NCI-H748 (cell line): Measurements from ENCODE around the gene KIF3C.
"Not testable (repeated sequence)": the region's sequence is repeated elsewhere in the genome, so short reads cannot be mapped to it uniquely, and the experiment has no call there.

Experiments used
- DNase-seq: peaks from one replicate; lab custom pipeline; 2025; ENCODE audit not compliant: unreplicated experiment; lab: John Stamatoyannopoulos, UW

KIF3C gene

DNA sequence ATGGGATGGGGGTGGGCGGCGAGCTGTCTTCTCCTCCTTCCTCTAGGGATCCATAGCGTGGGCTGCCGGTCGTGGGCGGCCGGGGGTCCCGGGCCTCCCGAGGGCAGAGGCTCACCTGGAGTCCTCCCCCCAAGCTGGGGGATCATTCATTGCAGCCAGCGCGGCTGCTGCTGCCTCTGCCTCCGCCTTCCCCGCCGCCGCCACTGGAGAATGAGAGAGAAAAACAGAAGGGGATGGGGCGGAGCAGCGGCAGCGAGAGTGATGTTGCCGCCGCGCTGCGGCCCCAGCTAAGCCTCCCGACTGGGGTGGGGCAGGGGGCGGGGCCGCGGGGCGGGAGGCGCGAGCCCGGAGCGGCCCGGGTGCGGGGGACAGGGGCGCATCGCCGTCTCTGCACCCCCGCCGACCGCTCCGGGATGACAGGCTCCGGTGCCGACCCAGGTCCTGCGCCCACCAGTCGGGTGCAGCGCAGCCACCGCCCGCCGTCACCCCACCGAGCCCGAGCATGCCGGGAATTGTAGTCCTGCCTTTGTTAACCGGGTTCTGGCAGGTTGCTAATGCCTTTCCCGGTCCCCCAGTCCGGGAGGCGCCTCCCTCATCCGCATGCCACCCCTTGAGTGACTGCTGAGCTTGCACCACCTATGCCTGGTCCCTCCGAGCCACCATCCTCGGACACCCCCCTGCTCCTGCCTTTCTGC, at the start of gene KIF3C:
Gene KIF3C, minus strand, starts transcription at position 225 of the 695 bp plus-strand sequence. CDS start 580 bp downstream, outside the sequence.
- DNase-seq: peak; percentile 87

DNA sequence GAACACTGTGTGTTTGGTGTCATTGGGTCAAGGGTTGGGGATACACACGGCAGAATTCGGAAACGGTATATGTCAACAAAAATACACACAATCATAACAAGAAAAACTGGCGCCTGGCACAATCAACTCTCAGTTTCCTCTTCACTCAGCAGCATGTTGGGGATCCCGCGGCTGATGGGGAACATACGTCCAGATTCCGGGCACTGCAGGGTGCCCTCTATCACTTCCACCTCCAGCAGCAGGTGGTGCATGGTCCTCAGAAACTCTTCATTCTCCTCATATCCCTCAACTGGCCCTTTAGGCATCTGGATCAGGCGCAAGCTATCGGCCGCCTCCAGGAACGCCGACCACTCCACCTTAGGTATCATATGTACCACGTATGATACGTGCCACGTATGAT, 45.8 kb upstream of the KIF3C start:
- DNase-seq: not testable (repeated sequence)

DNA sequence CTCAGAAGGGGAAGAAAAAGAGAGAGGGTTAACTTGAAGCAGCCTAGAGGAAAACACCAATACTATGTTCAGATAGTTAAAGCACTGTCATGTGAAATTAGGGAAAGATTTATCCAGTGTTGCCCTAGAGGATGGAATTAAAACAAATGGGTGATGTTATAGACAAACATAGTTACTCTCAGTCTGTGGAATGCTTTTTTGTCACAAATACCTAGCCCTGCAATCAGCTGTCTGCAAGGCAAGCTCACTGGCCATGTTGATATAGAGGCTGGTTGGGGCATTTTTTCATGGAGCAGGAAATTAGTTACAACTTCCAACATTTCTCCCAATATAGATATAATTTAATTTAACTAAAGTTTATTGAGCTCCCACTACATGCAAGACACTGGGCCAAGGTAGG, 43.2 kb upstream of the KIF3C start:
- DNase-seq: no peak

DNA sequence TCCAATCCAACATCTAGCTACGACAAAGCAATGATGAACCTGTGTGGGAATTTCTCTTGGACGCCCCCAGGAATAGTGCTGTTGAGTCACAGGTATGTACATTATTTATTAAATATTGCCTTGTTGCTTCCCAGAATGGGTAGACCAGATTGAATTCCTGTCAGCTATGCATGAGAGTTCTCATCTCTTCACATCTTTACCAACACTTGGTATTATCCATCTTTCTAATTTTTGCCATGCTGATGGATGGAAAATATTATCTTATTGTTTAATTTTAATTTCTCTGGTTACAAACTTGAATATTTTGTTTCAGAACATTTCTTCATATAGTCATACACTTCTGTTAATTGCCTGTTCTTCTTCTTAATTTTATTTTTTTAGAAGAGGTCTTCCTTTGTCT, 42.0 kb upstream of the KIF3C start:
- DNase-seq: no peak

DNA sequence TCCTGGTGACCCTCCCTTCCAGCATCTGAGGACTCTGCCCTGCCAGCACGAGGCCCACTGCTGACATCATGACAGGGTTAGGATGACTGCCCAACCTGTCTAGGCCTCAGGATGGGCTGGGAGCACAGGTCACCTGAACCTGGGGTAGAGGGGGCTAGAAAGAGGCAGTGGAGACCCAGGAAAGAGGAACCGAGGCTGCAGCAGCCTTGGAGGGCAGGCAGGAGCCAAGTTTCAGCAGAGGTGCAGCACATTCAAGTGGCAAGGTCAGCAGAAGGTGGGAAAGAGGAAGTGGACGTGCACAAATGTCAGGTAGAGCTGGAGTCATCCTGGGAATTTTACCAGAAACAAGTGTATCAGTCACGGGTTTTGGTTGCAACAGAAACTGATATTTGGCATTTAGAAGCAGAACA, 37.9 kb upstream of the KIF3C start:
- no peak for DNase-seq

DNA sequence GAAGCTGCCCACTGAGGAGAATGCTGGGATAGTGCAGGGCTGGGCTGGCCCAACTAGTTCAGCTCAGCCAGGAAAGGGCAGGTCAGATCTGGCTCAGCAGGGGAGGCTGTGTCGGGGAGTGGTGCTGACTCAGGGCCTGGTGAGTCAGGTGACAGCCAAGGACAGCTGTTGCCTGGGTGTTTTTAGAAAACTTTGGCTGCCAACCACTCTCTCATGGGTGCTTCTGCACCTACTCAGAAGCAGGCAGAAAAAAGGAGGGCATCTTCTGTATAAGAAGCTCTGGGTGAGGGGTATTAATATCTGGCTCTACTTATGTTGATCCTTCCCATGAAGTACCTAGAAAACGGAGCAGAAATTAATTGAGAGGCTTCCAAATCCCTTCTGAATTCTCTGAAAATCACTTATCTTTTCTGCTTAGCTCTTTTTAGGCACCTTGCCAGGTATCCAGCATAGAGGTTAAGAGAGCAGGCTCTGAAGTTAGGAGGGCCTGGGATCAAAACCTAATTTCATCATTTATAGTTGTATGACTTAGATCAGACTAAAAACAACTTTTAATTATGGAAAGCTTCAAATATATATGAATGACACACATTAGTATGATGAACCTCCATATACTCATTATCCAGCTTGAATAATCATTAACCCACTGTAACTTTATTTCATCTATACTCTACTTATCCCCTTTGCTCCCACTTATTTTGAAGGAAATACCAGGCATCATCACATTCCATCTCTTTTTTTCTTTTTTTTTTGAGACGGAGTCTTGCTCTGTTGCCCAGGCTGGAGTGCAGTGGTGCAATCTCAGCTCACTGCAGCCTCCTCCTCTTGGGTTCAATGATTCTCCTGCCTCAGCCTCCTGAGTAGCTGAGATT, 36.1 kb upstream of the KIF3C start:
- DNase-seq: no peak

DNA sequence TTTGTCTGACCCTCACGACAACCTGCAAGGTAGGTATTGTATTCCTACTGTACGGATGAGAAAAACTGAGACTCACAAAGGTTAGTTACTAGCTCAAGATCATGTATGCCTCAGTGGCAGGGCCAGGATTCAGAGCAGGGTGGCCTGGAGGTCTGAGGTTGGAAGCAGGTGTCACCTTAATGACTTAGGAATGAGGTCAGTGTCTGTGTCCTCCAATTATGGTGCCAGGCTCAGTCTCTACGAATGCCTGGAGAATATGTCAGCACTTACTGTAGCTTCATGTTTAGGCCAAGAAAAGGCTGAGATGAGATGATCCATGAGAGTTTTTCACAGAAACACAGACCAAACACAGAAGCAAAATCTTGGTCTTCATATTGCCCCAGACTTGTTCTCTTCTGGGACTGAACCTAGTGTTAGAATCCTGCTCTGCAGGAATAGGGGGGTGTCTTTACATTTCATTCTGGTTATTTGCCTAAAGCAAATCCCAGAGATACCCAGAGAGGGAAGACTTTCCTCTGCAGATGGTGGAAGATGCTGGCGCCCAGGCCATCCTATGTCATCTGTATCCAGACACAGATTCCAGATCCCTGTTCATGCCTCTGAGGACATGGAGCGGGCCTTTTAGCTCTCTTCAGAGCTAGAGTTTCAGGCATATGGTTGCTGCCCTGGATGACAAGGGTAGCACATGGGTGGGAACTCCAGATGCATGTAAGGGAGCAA, 35.3 kb upstream of the KIF3C start:
- no peak for DNase-seq

DNA sequence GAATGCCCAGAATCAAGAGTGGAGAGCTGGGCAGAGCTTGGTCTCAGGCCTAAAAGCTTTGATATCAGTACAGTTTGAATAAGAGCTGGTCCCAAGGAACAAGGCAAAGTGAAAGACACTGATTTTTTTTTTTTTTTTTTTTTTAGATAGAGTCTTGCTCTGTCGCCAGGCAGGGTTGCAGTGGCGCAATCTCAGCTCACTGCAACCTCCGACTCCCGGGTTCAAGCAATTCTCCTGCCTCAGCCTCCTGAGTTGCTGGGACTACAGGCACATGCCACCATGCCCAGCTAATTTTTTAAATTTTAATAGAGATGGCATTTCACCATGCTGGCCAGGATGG, 34.4 kb upstream of the KIF3C start:
- not testable (repeated sequence) for DNase-seq

DNA sequence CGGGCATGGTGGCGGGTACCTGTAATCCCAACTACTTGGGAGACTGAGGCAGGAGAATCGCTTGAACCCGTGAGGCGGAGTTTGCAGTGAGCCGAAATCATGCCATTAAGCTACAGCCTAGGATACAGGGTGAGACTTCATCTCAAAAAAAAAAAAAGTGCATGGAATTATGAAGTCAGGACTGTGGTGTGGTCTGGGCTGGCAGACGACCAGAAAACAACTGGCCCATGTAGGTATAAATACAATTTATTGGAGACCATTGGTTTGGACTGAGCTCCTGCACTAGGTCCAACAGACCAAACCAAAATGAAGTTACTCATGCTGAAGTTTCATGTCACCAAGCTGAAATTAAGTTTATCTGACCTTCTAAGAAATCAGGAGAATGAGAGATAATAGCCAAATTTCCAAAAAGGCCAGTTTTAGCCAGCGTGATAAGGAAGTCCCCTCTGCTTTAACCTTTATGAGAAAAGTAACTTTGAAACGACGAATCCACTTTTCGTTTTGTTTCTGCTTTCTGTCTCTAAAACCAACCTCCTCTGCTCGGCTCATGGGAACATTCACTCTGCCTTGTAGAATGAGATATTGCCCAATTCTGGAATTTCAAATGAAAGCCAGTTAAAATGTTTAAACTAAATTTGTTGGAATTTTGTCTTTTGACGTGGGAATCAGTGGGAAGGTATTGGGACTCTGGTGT, 33.9 kb upstream of the KIF3C start:
- no peak for DNase-seq

DNA sequence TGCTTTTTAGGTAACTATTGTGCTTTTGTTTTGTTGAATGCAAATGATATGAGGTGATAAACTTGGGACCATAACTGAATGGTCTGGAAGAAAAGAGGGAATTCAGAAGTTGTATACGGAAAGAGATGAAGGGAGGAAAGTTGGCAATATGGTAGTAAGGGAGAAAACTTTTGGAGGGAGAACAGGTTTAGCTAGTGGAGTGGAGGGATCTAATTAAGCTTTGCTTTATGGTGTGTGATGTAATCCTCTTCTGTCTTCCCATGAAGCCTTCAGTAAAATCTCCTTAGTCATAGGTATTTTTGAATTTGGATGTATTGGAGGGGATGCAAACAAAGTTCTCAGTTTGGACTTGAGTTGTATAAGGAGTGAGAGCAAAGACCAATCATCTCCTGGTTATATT, 31.4 kb upstream of the KIF3C start:
- DNase-seq: no peak

DNA sequence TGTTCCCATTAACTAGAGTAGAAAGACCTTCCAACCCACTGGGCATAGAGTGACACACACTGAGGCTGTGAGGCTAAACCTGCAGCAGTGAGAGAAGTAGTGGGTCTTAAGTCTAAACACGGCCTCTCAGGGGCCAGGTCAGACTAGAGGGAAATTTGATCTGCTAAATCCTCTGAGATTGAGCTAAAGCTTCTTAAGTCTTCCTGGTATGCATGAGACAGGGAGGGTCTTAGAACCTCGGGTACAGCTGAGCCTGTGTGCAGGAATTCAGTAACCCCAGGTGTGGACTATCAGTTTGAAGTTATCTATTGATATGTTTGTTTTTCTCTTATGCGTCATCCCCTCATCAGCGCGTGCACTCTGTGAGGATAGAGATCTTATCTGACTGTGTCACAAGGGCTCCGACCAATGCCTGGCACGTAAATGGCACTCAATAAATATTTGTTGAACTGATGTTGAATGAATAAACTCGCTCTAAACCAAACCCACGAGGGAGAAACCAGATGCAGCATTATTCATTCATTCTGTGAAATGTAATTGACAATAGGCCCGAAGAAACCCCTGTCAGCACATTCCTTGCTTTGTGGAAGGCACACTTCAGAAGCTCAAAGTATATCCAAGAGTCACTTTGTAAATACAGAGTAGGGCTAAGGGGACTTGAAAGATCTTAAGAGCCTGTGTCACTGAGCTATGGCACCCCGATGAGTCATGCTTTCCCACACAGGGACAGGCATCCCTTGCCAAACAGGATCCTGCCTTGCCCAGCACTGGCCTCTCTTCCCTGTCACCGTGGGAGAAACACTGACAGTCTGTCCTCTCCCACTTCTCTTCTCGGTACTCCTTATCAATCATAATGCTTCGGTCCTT, 29.9 kb upstream of the KIF3C start:
- DNase-seq: peak; percentile 38

DNA sequence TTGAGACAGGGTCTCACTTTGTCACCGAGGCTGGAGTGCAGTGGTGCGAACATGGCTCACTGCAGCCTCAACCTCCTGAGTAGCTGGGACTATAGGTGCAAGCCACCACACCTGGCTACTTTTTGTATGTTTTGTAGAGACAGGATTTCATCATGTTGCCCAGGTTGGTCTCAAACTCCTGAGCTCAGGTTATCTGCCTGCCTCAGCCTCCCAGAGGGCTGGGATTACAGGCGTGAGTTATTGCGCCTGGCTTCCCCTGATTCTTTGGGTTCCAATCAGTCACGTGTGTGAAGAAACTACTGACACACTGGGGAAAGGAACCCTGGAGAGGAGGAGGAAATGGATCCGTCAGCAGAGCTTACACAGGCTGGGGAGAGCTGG, 29.3 kb upstream of the KIF3C start:
- DNase-seq: no peak

DNA sequence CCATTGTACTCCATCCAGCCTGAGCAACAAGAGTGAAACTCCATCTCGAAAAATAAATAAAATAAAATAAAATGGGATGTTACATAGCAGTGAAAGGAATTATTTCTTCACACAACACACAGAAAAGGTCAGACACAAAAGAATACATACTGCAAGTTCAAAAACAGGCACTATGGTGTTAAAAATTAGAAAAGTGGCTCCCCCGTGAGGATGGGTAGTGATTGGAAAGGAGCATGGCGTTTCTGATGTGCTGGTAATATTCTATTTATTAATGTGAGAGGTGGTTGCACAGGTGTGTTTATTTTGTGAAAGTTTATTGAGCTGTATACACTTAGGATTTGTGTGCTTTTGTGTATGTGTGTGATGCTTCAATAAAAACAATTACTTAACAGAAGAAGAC, 28.6 kb upstream of the KIF3C start:
- DNase-seq: no peak

DNA sequence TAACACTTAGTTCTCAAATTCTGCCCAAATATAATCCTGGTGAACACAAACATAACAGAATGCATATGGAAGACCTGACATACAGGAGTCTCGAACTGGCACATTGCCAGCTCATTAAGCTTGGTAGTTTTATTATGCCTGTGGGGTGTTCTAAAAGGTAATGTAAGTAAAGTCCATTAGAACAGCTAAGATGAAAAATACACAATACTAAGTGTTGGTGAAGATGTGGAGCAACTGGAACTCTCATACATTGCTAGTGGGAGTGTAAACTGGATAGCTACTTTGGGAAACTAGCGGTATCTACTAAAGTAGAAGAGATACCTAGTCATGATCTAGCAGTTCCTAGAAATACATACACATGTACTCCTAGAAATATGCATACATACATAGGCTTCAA, 27.3 kb upstream of the KIF3C start:
- DNase-seq: no peak

DNA sequence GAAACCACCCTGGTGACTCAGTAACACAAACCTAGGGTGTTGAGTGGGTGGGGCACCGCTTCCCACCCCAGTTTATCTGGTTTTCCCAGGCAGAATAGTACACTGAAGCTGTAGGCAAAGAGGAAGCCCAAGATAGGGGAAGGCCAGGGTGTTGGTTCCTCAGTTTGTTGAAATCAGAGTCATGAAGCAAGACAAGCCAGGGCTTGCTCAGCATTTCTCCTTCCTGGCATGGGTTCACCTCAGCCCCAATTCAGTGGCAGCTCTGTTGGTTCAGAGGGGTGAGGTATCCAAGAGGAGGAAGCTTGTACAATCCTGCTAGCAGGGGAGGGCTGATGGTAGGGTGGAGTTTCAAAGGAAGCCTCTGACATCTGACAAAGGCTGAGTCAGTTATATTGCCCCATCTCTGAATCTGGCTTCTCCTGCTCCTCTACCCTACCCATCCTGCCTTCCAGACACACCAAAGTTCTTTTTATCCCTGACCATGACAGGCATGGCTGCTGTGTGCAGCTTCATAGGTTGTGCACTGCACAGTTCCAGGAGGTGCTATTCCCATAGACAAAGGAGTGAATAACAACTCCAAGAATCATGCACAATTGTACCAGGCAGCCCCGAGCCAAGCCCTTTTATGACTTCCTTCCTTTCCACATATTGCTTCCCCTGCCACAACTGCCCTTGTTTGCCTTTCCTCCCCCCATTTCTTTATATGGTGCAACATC, 26.7 kb upstream of the KIF3C start:
- DNase-seq: no peak

DNA sequence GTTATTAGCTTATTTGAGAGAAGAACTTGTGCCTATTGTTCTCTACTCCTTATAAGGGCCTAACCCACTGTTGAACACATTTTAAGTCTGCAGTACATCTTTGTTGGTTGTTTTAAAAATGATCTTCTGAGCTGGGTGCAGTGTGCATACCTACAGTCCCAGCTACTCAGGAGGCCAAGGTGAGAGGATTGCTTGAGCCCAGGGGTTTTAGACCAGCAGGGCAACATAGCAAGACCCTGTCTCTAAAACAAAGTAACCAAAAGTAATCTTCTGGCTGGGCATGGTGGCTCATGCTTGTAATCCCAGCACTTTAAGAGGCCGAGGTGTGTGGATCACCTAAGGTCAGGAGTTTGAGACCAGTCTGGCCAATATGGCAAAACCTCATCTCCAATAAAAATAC, 25.8 kb upstream of the KIF3C start:
- no peak for DNase-seq

DNA sequence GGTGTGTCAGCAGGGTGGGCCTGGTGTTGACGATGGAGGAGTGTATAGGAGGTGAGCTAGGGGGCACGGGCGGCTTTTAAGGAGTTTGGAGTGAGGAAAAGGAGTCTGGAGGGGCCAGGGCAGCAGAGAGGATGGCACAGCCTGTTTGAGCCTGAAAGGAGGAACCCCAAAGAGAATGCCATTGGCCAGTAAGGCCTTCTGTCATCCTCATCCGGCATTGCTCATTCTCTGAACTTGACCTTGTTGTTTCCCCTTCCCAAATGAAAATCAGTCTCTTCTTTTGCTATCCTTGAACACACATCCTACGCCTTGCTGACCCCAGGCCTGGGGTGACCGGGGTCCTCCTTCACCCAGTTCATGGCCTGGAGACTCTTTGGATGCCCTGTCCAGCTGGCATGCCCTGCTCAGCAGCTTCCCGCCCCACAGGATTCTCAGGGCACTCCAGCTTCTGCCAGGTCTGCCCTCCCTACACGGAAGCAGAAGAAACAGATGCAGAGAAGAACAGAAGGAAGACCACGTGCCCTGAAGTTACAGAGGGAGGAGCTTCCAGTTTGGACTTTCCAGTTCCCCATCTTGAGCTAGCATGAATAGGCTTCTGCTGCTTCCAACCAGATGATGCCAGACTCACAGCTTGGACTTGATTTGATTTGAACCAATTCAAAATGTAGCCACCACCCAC, 20.5 kb upstream of the KIF3C start:
- no peak for DNase-seq

DNA sequence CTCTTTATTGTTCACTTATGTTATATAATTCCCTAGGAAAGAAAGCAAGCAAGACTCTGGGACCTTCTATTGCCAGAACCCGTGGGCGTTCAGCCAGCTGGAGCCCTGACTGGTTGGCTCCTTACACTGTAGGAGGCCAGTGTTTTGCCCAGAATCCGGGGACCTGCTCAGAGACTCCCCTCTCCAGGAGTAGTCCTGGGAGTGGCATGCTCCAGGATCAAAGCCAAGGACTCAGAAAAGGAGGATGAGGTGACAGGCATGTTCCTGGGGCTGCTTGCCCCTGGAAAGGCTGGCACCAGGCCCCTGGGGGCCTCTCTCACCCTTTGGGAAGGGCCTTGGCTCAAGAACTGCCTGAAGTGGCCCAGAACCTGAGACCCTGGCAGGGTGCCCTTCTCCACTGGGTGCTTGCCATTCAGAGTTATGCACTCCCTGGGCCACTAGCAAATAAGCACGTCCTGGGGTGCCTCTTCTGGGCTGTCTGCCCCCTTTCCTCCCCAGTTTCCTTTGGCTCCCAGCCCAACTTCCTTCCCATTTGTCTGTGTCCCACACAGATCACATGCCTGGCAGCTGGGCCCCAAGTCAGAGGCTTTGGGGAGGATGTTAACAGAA, 19.6 kb upstream of the KIF3C start:
- no peak for DNase-seq

DNA sequence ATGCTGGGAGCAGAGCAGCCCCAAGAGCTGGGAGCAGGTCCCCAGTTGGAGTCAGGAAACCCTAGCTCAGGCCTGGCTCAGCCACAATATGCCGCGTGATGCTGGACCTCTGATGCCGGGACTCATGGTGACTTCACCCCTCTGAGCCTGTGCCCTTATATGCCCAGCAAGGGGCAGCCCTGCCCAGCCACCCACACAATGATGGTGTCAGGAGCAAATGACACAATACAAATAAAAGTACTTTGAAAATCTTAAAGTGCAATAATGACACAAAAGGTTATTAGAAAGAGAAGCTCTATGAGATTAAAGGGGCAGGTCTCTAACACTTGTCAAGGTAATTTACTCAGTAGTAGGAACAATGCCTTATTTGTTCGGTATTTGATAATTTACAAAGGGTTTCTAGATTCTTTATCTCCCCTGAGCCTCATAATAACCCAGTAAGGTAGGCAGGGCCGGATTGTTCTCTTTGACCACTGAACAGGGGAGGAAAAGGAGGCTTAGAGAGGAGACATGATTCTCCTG, 18.3 kb upstream of the KIF3C start:
- DNase-seq: peak; percentile 60
